T47D (cell line): ENCODE results near the gene ABCA10.

Experiments used
- DNase-seq, 2 experiments: peaks; one replicate each; pipeline versions ENCODE4 v3.0.0 to v3.0.0-alpha.2; 2011 to 2012; ENCODE audit warnings: low read depth in 1 of 2, low spot score in 1 of 2
- JUND ChIP-seq: IDR thresholded peaks from 2 replicates; pipeline ENCODE4 v1.6.1; 2012; ENCODE audit warnings: low read depth
- in situ Hi-C: cut with HindIII; loops from 2 replicates; pipeline ENCODE4 v1.10.0; 2016; ENCODE audit warnings: low sequenced_read_pairs, low pct_unique_long_range_greater_than_20kb

Gene ABCA10

GRCh38 chr17:69239611-69240600, 11.3 kb upstream of the ABCA10 start:
- in situ Hi-C loops: no loop called here
- TF ChIP-seq JUND: no peak
- DNase-seq: no peak

GRCh38 chr17:69236946-69237345, 8.3 kb upstream of the ABCA10 start:
- DNase-seq: no peak
- in situ Hi-C loops: no loop called here
- TF ChIP-seq JUND: no peak

- no peak for DNase-seq
- no peak for TF ChIP-seq JUND
- in situ Hi-C loops: no loop called here
Observed at GRCh38 chr17:69236464-69236863, 7.8 kb upstream of the ABCA10 start.

- in situ Hi-C loops: no loop called here
- no peak for TF ChIP-seq JUND
- peak; percentile 42 to 91 for DNase-seq
Observed at GRCh38 chr17:69235338-69236058, 6.9 kb upstream of the ABCA10 start.

GRCh38 chr17:69232650-69233049, 4.0 kb upstream of the ABCA10 start:
- in situ Hi-C loops: no loop called here
- no peak for DNase-seq
- TF ChIP-seq JUND: no peak

GRCh38 chr17:69231521-69231920, 2.9 kb upstream of the ABCA10 start:
- no peak for DNase-seq
- no peak for TF ChIP-seq JUND
- in situ Hi-C loops: no loop called here

GRCh38 chr17:69230939-69231338, 2.3 kb upstream of the ABCA10 start:
- DNase-seq: no peak
- no peak for TF ChIP-seq JUND
- in situ Hi-C loops: no loop called here

GRCh38 chr17:69228018-69228417, 606 bp downstream of the ABCA10 start:
- in situ Hi-C loops: no loop called here
- TF ChIP-seq JUND: no peak
- no peak for DNase-seq

GRCh38 chr17:69227541-69227940, 1.1 kb downstream of the ABCA10 start:
- in situ Hi-C loops: no loop called here
- TF ChIP-seq JUND: no peak
- no peak for DNase-seq

- in situ Hi-C loops: no loop called here
- DNase-seq: no peak
- no peak for TF ChIP-seq JUND
Observed at GRCh38 chr17:69223809-69224208, 4.8 kb downstream of the ABCA10 start.

- in situ Hi-C loops: no loop called here
- no peak for TF ChIP-seq JUND
- no peak for DNase-seq
Observed at GRCh38 chr17:69222707-69223258, 5.8 kb downstream of the ABCA10 start.

GRCh38 chr17:69220098-69220497, 8.5 kb downstream of the ABCA10 start:
- TF ChIP-seq JUND: no peak
- no peak for DNase-seq
- in situ Hi-C loops: no loop called here

GRCh38 chr17:69218986-69219385, 9.6 kb downstream of the ABCA10 start:
- in situ Hi-C loops: no loop called here
- TF ChIP-seq JUND: no peak
- DNase-seq: no peak
